GM18861 (cell line): ENCODE data around the gene APBB2.

Source experiments
- ATAC-seq: cut with Tn5 transposase; IDR thresholded peaks from one replicate; pipeline ENCODE4 v1.9.1; 2021; ENCODE audit not compliant: unreplicated experiment

APBB2 gene

GRCh38 chr4:41214136-41214824, at the start of gene APBB2:
Gene APBB2 (minus strand): TSS chr4:41214542. CDS start chr4:41033254, 181,288 bp downstream.
- peak; percentile 39 for ATAC-seq

DNA sequence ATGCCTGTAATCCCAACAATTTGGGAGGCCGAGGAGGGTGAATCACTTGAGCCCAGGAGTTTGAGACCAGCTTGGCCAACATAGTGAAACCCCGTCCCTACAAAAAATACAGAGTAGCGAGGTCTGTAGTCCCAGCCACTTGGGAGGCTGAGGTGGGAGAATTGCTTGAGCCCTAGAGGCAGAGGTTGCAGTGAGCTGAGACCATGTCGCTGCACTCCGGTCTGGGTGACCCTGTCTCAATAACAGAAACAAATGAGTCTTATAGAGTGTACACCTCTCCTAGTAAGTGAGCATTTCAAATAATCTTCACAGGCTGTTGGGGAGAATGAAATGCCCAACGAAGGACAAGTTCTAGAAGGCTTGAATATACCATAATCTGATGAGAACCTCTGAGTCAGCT, 47.9 kb upstream of the APBB2 start:
- no peak for ATAC-seq

- no peak for ATAC-seq
Observed at GRCh38 chr4:41260116-41260733, 45.9 kb upstream of the APBB2 start.

- no peak for ATAC-seq
Observed at GRCh38 chr4:41258783-41259182, 44.4 kb upstream of the APBB2 start.

DNA sequence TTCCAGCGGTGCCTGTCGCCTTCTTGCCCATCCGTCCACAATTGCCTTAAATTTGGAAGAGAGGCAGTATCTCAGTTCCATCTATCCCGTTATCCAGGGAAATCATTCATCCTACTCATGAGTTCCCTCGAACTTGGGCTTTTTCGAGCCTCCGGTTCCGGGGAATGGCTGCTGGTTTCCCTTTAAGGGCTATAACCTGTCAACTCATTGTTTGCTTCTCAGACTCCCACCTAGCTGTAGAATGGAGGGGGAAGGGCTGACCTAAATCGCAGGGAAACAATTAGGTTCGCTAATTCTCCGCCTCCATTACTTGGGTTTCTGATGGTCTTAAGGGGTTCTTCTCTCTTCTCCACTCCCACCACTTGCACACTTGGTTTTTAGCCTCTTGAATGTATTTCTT, 43.6 kb upstream of the APBB2 start:
- ATAC-seq = no peak

- peak; percentile 62 for ATAC-seq
Observed at GRCh38 chr4:41257257-41257901, 43.0 kb upstream of the APBB2 start.

- ATAC-seq = peak; percentile 35
Observed at GRCh38 chr4:41256740-41257256, 42.5 kb upstream of the APBB2 start, which contains the start of gene UCHL1. Gene UCHL1 (plus strand): TSS chr4:41256928. CDS start chr4:41256977, 49 bp downstream.

DNA sequence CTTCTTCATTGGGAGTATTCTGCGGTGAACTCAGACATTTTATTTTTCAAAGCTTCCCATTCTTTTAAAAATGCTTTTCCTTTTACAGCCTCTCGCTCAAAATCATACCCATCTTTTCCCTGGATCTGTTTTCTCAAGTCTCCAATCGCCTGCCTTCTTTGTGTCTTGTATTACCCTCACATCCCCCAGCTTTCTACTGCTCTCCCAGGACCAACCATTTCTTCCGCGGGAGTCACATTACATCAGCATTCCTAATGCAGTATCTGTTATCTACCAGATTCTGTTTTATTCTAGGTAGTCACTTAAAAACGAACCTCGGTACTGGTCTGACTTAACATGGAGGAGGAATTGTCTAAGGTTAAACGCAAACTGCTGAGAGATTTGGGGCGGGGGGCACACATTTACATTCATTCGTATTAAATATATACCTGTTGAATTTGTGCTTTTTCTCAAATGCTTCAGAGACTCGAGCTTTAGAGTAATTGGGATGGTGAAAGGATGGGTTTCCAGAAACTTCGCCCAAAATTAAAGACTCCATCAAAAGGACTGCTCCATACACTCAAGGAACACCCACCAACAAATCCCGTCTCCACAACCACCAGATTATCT, 41.9 kb upstream of the APBB2 start:
- ATAC-seq = no peak

GRCh38 chr4:41245983-41246382, 31.6 kb upstream of the APBB2 start:
- no peak for ATAC-seq

DNA sequence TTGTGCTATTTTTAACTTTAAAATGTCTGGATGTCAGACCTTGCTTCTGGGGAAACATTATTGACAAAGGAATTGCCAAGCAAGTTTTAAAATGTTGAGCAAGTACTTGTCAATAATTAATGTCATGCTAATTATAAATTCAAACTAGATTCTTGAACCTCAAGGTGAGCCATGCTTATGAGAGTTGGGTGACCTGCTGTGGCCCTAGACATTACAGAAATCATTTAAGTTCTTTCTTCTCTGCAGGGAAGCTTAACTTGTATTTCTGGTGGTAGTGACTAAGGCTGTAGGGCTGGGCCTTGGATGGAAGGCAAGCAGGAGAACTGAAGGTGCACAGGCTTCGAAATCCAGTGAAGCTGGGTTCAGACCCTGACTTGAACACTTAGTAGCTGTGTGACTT, 27.6 kb upstream of the APBB2 start:
- no peak for ATAC-seq

- ATAC-seq = no peak
Observed at GRCh38 chr4:41236508-41236907, 22.2 kb upstream of the APBB2 start.

GRCh38 chr4:41236032-41236431, 21.7 kb upstream of the APBB2 start:
- ATAC-seq = no peak

- no peak for ATAC-seq
Observed at GRCh38 chr4:41232856-41233255, 18.5 kb upstream of the APBB2 start.

DNA sequence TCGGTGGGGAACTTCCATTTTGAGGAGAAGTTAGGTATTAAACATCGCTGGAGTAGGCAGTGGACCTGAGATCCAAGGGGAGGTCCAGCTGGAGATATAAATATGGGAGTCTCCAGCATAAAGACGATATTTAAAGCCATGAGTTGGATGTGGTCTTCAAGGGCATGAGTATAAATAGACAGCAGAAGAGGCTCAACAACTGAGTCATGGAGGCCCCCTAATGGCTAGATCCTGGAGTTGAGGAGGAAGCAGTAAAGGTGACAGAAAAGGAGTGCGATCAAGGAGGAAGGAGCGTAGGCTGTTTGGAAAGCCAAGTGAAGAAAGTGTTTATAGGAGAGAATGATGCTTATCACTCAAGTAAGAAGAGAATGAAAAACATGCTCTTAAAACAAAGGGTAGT, 18.1 kb upstream of the APBB2 start:
- no peak for ATAC-seq

DNA sequence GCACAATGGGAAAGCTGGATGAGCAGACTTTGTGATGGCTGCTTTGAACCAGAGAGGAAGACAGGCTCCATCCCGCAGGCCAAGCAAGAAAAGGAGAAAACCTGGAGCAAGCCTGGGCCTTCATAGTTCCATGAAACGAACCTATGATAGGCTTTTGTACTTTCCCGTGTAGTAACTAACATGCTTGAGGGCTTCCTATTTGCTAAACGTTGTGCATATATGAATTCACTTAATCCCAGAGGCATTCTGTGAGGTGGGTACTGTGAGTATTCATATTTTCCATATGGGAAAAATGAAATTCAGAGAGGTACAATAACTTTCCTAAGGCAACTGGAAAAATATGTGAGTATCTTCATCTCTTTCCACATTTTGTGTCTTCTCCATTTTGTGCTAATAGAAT, 13.6 kb upstream of the APBB2 start:
- no peak for ATAC-seq

DNA sequence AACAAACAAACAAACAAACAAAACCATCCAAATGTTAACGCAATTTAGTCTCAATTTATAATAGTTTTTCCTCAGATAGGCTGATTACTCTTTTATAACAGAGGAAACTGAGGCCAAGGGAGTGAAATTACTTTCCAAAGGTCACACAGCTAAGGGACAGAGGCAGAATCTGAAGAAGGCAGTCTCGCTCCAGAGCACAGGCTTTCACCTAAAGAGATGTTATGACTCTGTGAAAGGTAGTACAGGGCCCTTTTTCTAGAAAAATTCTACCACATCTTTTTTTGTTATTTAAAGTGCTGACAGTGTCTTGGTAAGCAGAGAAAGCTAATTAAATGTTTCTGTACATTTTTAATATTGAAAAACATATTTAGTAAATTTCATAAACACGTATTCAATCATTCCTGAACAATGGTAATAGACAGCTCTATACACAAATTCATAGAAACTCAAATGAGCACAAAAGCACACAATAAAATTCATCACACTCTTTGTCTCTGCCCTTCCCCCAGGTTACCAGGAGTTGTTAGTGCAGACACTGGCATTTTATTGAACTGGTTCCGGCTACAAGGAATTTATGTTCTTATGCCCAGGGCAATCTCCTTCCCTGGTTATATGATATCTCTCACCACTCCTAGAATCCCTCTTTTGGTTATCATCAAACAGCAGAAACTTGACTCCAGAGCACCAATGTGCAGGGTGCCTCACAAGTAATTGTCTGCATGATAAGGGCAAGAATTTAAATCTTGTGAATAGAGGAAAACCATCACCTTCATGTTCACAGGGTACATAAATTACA, 7.7 kb upstream of the APBB2 start:
- ATAC-seq = no peak

DNA sequence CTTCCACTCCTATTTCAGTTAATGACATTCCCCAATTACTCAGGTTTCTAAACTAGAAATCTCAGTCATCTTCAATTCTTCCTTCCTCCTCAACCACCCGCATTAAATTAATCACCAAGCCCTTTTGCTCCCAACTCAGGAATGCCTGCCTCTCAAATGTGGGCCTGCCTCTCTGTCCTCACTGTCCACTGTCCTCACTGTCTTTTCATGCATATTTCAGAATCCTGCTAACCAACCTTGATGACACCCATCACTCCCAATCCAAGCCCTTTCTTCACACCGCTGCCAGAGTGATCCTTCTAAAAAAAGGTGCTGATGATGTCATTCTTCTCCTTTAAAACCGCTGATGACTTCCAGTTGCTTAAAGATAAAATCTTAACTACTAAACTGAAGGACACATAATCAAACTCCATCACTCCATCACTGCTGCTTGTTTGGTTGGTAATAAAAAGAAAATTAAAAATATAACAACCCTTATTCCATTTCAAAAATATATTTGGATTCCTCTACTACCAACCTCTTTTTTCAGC, 5.1 kb upstream of the APBB2 start:
- no peak for ATAC-seq

GRCh38 chr4:41218703-41219102, 4.4 kb upstream of the APBB2 start:
- ATAC-seq = no peak

- ATAC-seq = no peak
Observed at GRCh38 chr4:41217374-41217773, 3.0 kb upstream of the APBB2 start.

DNA sequence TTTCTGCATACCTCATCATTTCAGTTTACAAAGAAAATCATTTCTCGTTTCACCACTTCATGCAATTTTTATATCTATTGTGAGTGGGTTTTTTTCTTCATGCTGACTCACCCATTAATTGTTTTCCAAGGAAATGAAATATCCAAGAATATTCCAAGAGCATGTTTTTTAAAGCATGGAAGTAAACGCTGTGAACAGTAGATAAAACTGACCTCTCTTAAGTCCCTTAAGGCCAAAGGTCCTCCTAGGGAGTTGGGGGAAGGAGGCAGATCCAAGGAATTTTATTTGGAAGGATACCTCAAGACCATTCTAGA, 2.6 kb upstream of the APBB2 start:
- no peak for ATAC-seq
